OCI-M1 (cell line): Measurements from ENCODE around the gene TRAF1.
A peak's percentile ranks its signal among the peaks of the same experiment; 100 is the strongest.
"Not testable (repeated sequence)": the region's sequence is repeated elsewhere in the genome, so short reads cannot be mapped to it uniquely, and the experiment has no call there.

Experiments
- DNase-seq: peaks from one replicate; lab custom pipeline; 2025; lab: John Stamatoyannopoulos, UW

TRAF1 gene, protein sequence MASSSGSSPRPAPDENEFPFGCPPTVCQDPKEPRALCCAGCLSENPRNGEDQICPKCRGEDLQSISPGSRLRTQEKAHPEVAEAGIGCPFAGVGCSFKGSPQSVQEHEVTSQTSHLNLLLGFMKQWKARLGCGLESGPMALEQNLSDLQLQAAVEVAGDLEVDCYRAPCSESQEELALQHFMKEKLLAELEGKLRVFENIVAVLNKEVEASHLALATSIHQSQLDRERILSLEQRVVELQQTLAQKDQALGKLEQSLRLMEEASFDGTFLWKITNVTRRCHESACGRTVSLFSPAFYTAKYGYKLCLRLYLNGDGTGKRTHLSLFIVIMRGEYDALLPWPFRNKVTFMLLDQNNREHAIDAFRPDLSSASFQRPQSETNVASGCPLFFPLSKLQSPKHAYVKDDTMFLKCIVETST

DNA sequence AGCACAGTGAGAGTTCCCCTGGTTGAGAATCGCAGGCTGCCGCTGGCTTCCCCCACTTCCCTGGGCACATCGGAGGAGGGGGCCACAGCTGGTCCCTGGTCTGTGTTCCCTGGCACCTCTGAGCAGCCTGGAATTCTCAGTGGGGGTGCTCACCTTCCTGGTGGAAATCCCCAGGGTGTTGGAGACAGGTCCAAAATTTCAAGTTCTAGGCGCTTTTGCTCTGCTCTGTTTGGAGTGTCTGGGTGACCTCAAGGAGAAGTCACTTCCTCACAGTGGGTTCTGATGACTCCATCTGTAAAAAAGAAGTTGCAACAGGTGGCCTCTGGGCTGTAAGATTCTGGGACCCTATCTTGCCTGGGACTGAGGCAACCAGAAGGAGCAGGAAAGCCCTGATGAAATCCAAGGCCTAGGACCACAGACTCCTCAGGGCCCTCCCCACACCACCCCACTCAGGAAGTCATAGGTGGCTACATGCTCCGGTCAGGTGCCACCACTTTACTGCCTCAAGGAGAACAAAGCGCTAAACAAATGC is at the start of gene TRAF1:
Gene TRAF1, minus strand, starts transcription at position 400 of the 532 bp plus-strand sequence. CDS start 721 bp downstream, outside the sequence.
- DNase-seq = peak; percentile 13

DNA sequence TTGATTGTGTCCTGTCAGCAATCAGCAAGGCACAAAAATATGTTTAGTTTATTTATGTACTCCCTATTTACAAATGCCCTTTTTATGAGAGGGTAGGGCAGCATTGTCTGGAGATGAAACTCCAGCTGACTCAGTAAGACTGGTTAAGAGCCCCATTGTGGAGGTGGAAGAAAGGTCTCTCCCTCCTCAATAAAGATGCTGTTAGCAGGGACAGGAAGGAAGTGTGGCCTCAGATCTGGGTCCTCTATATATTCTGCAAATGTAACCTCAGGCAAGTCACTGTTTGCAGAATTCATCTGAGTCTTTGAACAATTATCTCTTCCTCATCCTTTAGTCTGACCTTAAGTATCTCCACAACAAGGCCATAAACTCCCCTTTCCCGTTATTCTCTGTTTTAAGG is 48.3 kb upstream of the TRAF1 start:
- no peak for DNase-seq

DNA sequence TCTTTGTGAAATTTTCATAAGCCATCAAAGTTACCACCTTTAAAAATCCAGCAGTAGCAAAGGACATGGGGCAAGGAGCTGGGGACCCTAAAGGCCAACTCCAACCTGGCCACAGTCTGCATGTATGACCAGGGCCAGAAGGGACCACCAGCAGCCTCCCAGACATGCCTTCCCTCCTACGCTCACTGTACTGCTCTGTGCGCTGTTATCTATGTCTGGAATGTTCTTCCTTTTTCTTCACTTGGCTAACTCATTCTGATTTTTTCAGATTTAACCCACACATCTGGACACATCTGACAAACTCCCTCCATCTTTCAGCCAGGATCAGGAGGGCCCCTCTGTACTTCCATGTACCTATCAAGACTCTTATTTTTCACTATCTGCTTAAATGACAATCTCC is 47.6 kb upstream of the TRAF1 start:
- peak; percentile 13 for DNase-seq

DNA sequence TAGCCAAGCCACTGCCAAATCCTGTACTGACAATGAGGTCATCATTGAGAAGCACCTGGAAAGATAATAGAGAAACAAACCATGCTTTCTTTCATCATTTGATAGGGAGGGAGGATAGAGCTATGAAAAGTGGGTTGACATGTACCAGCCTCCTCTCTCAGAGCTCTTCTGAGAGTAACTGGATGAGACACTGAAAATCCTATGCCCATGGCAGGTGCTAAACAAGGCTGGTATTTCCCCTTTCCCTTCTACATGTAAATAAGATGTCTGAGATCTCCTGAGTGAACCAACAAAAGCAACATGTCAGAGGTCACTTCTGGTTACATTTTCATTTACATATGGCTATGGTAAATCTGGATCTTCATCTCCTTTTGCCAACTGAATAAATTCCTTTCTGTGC is 45.3 kb upstream of the TRAF1 start:
- no peak for DNase-seq

DNA sequence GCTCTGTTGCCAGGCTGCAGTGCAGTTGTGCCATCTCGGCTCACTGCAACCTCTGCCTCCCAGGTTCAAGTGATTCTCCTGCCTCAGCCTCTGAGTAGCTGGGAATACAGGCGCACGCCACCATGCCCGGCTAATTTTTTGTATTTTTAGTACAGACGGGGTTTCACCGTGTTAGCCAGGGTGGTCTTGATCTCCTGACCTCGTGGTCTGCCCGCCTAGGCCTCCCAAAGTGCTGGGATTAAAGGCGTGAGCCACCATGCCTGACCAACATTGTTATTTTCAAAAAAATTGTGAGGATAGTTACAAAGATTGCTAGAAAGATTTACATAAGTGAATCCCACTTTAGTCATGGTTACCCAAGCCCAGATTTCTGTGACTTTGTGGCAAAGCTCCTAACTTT is 44.9 kb upstream of the TRAF1 start:
- not testable (repeated sequence) for DNase-seq

DNA sequence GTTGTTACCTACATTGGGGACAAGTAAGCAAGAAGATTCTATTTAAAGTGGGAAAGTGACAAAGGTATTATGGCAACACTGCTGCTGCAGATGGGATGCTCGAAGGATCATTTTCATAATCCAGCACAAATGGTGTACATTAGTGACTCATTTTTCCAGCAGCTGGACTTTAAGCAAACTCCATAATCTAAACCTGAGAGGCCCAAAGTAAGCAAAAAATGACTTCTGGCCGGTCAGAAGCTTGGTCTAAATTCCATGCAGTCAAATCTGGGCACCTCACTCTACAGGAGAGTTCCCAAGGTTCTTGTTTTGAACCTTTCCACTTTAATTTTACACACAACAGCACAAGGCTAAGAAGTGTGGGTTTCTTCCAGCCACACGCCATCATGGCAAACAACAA is 43.6 kb upstream of the TRAF1 start:
- no peak for DNase-seq

DNA sequence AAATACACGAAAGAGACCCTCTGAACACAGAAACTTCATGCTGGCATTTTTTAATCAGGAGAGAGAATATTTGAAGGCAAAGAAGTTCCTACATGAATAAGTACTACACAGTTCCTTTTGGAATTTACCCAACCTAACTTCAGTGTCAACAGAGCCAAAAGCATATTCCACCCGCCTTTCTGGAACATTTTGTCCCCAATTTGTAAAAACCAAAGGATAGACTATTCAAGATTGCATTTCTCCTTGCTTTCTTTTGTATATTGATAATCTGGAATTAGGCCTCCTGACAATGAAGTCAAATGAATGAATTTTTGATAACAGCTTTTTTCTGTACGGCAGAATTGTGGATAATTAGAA is 39.4 kb upstream of the TRAF1 start:
- no peak for DNase-seq

DNA sequence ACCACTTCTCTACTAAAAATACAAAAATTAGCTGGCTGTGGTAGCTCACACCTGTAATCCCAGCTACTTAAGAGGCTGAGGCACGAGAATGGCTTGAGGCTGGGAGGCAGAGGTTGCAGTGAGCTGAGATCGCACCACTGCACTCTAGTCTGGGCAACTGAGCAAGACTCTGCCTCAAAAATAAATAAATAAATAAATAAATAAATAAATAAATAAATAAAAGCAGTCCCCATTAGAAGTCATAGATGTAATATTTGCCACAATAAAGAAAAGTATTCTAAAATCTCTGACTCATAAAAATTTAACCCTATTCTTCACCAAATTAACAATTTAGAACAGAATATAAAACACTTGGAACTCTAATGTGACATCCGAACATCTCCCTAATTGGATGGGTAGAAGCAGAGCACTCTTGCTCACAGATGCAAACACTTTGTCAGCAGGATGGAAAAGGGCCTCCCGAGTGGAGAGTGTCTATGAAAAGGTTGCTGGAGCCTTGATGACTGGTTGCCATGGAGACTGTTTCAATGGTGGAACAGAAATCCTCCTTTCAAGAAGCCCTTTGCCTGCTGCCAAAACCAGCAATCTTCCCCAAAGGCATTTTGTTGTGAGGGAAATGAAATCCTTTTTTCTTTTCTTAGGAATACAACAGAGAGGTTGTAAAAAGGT is 38.9 kb upstream of the TRAF1 start:
- DNase-seq = no peak

DNA sequence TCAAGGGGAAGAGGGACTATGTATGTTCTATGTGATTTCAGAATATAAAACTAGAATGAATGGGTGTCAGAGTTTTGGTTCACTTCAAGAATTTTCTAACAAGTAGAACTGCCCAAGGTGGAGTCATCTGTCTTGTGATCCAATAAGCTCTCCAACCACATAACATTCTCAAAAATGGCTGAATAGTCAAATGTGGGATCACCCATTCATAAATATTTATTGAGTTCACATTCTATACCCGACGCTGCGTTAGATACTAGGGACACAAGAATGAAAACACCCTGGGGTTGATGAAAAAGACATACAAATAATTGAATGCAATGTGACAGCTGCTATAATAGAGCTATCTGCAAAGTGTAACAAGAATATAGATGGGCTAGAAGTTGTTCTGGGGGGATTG is 35.3 kb upstream of the TRAF1 start:
- DNase-seq = no peak

DNA sequence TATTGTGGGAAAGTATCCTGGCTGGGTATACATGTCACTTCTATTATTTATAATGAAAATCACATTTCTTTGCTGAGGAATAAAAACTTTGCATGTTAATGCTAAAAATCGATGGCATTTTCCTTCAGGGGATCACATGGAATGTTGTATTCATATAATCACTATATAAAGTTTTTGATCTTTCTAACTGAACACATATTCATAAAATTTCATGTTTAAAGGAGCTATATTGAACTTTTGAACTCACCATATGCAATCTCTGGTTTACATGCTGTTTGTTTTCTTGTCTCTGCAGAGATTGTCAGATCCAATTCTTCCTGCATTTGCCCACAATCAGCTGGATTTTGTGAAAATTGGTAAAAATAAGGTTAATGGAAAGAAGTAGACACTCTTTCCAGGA is 33.4 kb upstream of the TRAF1 start:
- DNase-seq = no peak

DNA sequence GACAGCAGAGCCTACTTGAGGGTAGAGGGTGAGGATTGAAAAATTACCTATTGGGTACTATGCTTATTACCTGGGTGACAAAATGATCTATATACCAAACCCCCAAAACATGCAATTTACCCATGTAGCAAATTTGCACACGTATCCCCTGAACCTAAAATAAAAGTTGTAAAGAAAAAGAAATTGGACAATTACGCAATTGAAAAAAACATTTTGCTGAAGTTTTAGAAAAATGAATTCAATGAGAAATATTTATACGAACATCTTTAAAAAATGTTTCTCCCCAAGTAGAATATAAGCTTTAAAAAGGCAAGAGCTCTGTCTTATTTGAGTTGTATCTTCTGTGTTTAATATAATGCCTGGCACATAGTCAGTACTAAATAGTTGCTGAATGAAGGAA is 30.3 kb upstream of the TRAF1 start:
- no peak for DNase-seq

DNA sequence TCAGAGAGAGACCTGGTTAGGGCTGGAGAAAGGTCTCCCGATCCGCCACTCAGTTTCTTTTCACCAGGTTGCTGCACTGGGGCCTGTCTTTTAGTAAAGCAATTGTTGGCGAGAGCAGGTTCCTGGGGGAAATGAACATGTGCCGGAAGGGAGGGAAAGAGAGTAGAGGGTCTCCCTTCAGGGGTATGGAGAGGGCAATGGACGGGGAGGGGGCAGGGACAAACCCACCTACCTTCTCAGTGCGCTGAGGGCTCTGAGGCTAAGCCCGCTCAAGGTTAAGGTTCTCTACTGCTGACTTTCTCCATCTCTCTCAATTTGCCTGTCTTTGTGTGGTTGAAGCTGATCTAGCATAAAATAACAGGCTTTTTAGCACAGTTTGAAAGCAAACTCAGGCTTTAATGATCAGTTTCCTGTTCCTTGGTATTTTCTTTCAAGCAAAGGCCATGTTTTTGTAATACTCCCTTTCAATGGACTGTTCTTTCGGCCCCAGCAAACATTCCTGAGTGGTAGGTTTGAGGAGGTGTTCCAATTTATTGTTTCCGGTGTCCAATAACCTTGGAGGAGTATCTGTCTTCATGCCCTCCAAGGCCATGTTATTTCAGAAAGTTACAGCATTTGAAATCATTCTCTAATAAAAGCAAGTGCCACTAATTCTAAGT is 25.5 kb upstream of the TRAF1 start:
- no peak for DNase-seq

DNA sequence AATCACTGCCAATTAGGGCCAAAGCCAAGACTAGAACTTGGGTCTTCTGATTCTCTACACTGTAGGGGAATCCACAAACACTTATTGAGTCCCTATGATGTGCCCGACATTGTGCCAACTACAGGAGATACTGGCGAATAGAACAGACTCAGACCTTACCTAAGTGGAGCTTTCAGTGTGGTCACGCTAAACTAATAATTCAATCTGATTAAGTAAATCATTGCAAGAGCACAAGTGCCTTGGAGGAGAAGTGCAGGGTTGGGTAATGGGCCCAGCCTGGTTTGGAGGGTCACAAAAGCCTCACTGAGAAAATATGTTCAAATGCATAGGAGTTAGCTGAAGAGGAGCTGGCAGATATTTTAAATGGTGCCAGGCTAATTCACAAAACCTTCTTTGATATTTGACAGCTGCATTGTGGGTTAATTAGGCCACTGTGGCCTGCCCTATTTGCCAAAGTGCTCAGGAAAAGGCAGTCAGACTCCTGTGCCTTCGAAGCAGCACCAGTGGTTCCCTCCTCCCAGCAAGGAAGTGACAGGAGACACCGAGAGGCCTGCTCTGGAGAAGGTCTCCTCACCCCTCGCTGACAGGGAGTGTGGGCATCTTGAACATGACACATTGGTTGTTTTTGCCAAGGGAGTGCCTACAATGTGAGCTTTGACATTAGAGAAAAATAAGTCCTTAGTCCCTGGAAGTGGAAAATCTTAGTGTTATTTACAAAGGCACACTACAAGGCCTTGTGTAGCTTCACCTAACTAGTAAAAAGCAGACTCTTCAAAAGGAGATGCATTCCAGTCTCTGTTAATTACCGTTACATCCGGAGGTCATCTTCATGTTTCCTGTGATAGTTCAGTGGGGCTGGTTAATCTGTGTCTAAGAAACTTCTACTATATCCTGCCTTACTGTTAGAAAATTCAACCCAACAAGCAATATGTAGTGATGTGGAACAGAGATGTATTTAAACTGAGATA is 24.1 kb upstream of the TRAF1 start:
- no peak for DNase-seq

DNA sequence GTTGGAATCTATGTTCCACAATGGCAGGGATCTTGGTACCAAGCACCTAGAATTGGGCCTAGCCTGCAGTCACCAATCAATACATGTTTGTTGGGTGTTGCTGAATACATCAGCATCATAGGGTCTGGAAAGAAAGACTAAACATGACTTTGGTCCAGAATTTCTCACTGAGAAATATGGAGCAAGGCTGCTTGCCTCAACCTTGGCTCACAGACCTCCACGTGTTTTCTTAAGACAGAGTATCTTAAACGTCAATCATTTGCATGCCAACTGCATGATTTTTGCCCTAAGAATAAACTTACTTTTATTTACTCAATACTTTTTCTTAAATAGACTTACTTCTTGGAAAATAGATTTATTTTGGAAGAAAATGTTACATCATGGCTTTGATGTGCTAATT is 22.7 kb upstream of the TRAF1 start:
- no peak for DNase-seq

DNA sequence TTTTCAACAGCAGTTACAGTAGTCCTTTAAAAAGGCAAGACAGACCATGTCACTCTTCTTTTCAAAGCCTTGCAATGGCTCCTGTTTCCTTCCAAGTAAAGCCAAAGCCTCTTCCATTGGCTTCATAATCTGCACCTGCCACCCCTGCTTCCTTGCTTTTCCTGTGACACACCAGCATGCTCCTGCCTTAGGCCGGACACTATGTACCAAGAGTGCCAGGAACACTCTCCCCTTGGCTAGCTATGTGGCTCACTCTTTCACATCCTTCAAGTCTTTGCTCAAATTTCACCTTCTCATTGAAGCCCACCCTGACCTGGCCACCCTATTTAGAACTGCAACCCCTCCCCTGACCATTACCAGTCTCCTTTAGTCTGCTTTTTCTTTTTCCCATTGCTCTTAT is 22.2 kb upstream of the TRAF1 start:
- DNase-seq = no peak

DNA sequence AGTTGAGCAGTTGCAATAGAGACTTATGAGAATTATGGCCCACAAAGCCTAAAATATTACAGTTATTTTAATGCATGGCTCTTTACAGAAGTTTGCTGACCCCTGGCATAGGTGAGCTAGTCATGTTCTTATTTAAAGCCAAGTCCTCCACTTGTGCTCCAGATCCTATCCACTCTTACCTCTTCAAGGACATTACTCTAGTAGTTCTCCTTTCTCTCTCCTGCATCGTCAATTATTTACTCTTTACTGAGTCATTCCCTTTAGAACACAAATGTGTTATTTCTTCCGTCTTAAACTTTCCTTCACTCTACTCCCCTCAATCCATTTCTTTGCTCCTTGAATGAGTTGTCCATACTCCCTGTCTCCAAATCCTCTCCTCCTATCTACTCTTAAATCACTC is 20.6 kb upstream of the TRAF1 start:
- no peak for DNase-seq

DNA sequence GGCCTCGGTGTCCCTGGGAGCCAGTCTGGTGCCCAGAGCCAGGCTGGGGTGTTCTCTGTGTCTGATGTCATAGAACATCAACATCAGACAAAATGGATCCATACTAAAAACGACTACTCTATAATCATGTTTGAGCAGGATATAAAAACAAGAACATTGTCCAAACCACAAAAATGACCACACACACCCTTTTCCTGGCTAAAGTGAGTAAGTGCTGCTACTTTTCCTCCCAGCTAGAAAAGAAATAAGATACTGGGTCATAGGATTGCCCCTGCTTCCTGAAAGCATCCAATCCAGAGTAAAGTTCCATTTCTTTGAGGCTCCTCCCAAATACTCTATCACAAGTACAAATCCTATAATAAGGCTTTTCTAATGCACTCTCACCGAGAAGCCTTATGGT is 19.7 kb upstream of the TRAF1 start:
- peak; percentile 20 for DNase-seq

DNA sequence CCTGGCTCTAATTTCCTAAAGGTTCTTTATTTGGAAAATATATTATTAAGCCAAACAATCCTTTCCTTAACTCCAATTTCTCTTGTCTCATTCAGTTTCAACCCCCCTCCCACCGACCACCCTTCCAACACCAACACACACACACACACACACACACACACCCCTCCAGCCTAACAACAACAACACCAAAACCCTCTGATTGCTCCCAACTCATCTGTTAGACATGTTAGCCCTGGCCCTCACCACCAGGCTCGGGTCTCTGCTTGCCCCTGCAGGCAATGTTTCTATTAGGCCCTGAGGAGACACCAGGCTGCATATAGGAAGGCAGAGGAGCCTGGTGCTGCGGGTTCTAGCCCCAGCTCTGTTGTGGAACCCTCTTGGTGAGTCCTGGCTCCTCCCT is 18.4 kb upstream of the TRAF1 start:
- no peak for DNase-seq

DNA sequence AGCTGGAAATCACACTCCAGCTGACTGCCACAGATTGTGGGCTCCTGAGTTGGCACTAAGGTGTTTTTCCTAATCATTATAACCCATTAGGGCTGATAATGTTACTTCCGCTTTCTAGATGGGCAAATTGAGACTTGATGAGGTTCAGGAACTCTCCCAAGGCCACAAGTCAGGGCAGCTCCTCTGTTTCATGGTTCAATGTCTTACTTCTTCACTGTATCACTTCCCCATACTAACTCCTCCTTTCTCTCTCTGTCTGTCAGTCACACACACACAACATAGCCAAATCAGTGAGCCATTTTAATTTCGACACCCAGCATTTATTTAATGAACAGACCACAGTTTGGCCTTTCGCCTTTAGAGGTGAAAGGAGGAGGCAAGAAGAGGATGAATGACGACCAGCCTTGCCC is 17.8 kb upstream of the TRAF1 start:
- no peak for DNase-seq

DNA sequence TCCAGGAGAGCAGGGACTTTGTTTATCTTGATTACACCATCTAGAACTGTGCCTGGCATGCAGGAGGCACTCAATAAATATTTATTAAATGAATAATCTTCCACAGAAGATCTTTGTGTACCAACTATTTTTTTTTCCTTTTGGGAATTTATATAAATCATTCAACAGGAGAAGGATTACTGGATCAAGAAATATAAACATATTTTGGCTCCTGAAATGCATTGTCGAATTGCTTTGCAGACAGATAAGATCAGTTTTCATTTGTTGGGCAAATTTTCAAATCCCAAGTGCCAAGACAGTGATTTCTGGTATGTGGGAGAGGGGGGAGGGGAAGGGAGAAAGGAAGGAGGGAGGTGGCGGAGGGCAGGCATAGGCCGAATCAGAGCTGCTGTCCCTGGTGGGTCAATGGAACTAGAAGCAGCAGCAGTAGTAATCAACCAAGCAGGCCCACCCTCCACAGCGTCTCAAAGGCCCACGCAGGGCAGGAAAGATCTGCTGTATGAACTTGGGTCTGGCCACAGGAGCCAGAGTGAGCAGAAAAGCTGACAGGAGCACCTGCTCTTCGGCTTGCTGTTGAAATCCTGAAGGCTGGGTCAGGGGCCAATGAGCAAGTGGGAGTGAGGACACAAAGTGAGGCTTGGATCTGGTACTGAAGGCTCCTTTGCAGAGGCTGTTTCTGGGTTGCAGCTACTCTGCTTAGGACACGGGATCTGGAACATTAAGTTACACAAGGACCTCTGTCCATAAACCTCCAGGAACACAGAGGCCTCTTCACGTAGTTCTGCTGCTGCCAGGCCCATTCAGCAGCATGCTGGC is 15.8 kb upstream of the TRAF1 start:
- no peak for DNase-seq
